B cell (primary cell): ENCODE measurements around the gene ELMO1. TPM values are rescaled to one million over a fixed set of nuclear protein-coding genes. Genes with fewer than 3 reads are reported as not detected.

Experiments
- ATAC-seq: fragments of 200-7000 bp; cut with Tn5 transposase; one replicate; pipeline ENCODE4 v1.10.0; 2021; ENCODE audit warnings: low read depth, mild to moderate bottlenecking, moderate number of reproducible peaks, moderate library complexity
- CTCF ChIA-PET: fragments of 350-600 bp; sonication (Branson Sonifier 250); formaldehyde crosslinking; loops from one replicate; lab custom pipeline; 2021; ENCODE audit warnings: antibody characterized with exemption, inconsistent platforms; lab: Charles Lee
- POLR2A ChIA-PET: fragments of 350-600 bp; sonication (Branson Sonifier 250); formaldehyde crosslinking; loops from one replicate; lab custom pipeline; 2021; ENCODE audit warnings: antibody characterized with exemption; lab: Charles Lee
- DNase-seq: peaks from one replicate; pipeline ENCODE4 v3.0.0; 2013
- H2AFZ ChIP-seq: 2 replicates; pipeline ENCODE4 v1.6.1; 2012; ENCODE audit warnings: mild to moderate bottlenecking, low read depth, low read length; ENCODE audit not compliant: insufficient read depth, poor library complexity, severe bottlenecking
- H3K27ac ChIP-seq, 2 donors: 1 replicate in 1 of 2; 2 replicates in 1 of 2; pipeline ENCODE4 v1.5.1; 2012 to 2013; ENCODE audit warnings: low read length in 2 of 2, mild to moderate bottlenecking in 2 of 2, moderate library complexity in 1 of 2
- H3K27me3 ChIP-seq, 4 experiments: fragments of 200-600 bp in 1 of 4; sonication (generic) in 1 of 4; replicated peaks in 1 of 4; 1 replicate in 2 of 4; 2 replicates in 2 of 4; pipeline versions ENCODE4 v1.6.1 to v1.7.0; 2013 to 2016; ENCODE audit warnings: low read length in 3 of 4, mild to moderate bottlenecking in 2 of 4, mixed read lengths in 1 of 4, moderate library complexity in 1 of 4; ENCODE audit not compliant: insufficient read depth in 4 of 4, control insufficient read depth in 3 of 4; ENCODE audit errors: control extremely low read depth in 1 of 4
- H3K36me3 ChIP-seq, 2 experiments: replicated peaks in 1 of 2; 1 replicate in 1 of 2; 2 replicates in 1 of 2; pipeline versions ENCODE4 v1.6.1 to v1.7.1; 2013; ENCODE audit warnings: low read length in 1 of 2; ENCODE audit not compliant: insufficient read depth in 2 of 2, control insufficient read depth in 1 of 2; ENCODE audit errors: control extremely low read depth in 1 of 2, extremely low read depth in 1 of 2
- H3K4me1 ChIP-seq, 2 donors: fragments of 200-600 bp in 1 of 2; sonication (generic) in 1 of 2; 1 replicate in 1 of 2; 2 replicates in 1 of 2; pipeline versions ENCODE4 v1.5.1 to v1.6.1; 2013 to 2017; ENCODE audit warnings: low read length in 2 of 2; ENCODE audit not compliant: control insufficient read depth in 2 of 2, insufficient read depth in 2 of 2
- H3K4me2 ChIP-seq: replicated peaks from 2 replicates; pipeline ENCODE3; 2012; ENCODE audit warnings: mild to moderate bottlenecking, low read depth, low read length; ENCODE audit not compliant: poor library complexity, severe bottlenecking
- H3K4me3 ChIP-seq, 5 experiments: fragments of 200-600 bp in 1 of 5; sonication (generic) in 1 of 5; 1 replicate in 3 of 5; 2 replicates in 2 of 5; pipeline versions ENCODE4 v1.5.1 to v1.7.0; 2011 to 2016; ENCODE audit warnings: low read length in 4 of 5, mild to moderate bottlenecking in 4 of 5, low read depth in 2 of 5, control low read depth in 1 of 5, moderate library complexity in 1 of 5; ENCODE audit not compliant: insufficient read depth in 1 of 5; ENCODE audit errors: control extremely low read depth in 1 of 5, extremely low read depth in 1 of 5
- H3K79me2 ChIP-seq: fragments of 200-600 bp; sonication (generic); one replicate; pipeline ENCODE4 v1.6.0; 2016; ENCODE audit warnings: low read length; ENCODE audit not compliant: control insufficient read depth, insufficient read depth
- H3K9ac ChIP-seq: fragments of 200-600 bp; sonication (generic); 2 replicates; pipeline ENCODE4 v1.6.1; 2017; ENCODE audit warnings: mild to moderate bottlenecking, low read length, moderate library complexity
- H3K9me3 ChIP-seq, 3 donors: one replicate each; pipeline versions ENCODE4 v1.6.1 to v1.7.1; 2013; ENCODE audit warnings: low read length in 2 of 3; ENCODE audit not compliant: control insufficient read depth in 2 of 3, insufficient read depth in 1 of 3; ENCODE audit errors: control extremely low read depth in 1 of 3
- H4K20me1 ChIP-seq: 2 replicates; pipeline ENCODE4 v1.6.0; 2012; ENCODE audit warnings: mild to moderate bottlenecking, low read length; ENCODE audit not compliant: insufficient read depth, control insufficient read depth, poor library complexity, severe bottlenecking
- H3K27ac Mint-ChIP-seq: one replicate; pipeline ENCODE4 v1.8.0; 2021; ENCODE audit warnings: mixed read lengths
- H3K27me3 Mint-ChIP-seq: one replicate; pipeline ENCODE4 v1.8.0; 2021; ENCODE audit warnings: mixed read lengths
- H3K4me1 Mint-ChIP-seq: one replicate; pipeline ENCODE4 v1.8.0; 2021; ENCODE audit warnings: mixed read lengths
- H3K4me3 Mint-ChIP-seq: one replicate; pipeline ENCODE4 v1.8.0; 2021; ENCODE audit warnings: mixed read lengths
- H3K9me3 Mint-ChIP-seq: one replicate; pipeline ENCODE4 v1.8.0; 2022; ENCODE audit warnings: mixed read lengths; ENCODE audit not compliant: insufficient read depth
- CTCF ChIP-seq: fragments of 200-600 bp; IDR thresholded peaks from one replicate; pipeline ENCODE4 v1.8.0; 2022; ENCODE audit warnings: antibody characterized with exemption, mild to moderate bottlenecking
- EZH2 ChIP-seq: IDR thresholded peaks from 2 replicates; pipeline ENCODE4 v1.6.1; 2012; ENCODE audit warnings: borderline replicate concordance, low read depth, mild to moderate bottlenecking, moderate library complexity, low read length; ENCODE audit not compliant: insufficient read depth, poor library complexity, severe bottlenecking
- WGBS: methylation state at CpG from one replicate; pipeline ENCODE4 v1.1.5; 2013; ENCODE audit warnings: missing lambda C conversion rate; ENCODE audit not compliant: insufficient coverage; 5-methylcytosine and 5-hydroxymethylcytosine counted together
- intact Hi-C: fragments of 100-400 bp; cut with micrococcal nuclease; formaldehyde crosslinking; loops from one replicate; pipeline ENCODE4 v1.10.0; 2022
- polyA plus RNA-seq: library from polyadenylated mRNA; depleted of rRNA; stranded (reverse); fragments of >200 nt; gene quantifications from 2 replicates; pipeline ENCODE4 v1.2.3, GENCODE V29; 2012
- total RNA-seq, 2 donors: library from RNA; stranded (reverse); fragments of 120-200 nt in 1 of 2; gene quantifications; 1 replicate in 1 of 2; 2 replicates in 1 of 2; pipeline versions ENCODE4 v1.2.3 to v1.2.4, GENCODE V29; 2013 to 2022

Gene ELMO1
- total and polyA plus RNA-seq, 2 donors (not counting 1 experiment from before 2014, with no cell fraction given): 44.7 to 177 TPM

DNA sequence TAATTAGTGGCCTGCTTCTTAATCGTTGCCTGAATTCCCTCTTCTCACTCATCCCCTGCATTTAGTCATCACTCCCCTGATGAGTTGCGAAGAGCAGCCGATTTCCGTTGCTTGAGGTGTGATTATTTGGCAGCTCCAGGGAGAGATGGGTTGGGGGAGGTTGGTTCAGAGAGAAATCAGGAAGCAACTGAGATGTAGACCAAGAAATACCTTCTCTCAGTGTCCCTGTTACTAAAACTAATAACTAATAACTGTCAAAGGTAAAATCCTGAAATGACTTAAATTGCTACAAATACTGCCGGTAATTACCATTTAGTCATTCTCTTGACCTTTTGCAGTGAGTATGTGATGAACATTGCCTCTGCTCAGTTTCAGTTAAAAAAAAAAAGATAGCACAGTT, 76.9 kb downstream of the ELMO1 start:
- Histone ChIP-seq H3K79me2 (peaks cover 85% of the 10 kb centered on the region), H3K9ac (no peak overlapping the region), H3K27me3 (no peaks in the 10 kb centered on the region), H3K9me3 (peaks cover 0 to 9% (median 6%) of the 10 kb centered on the region in 3 donors), H4K20me1 (peaks cover 53% of the 10 kb centered on the region), H3K4me2 (no peak overlapping the region), H2AFZ (no peak overlapping the region), H3K4me1 (no peaks in the 10 kb centered on the region), H3K27ac (no peak overlapping the region), H3K36me3 (peaks cover under 1 to 2% of the 10 kb centered on the region in 2 experiments), H3K4me3 (no peak overlapping the region)
- Mint-ChIP-seq H3K4me1 (peaks cover 7% of the 10 kb centered on the region), H3K27ac (no peak overlapping the region), H3K9me3 (peaks cover 5% of the 10 kb centered on the region), H3K4me3 (no peak overlapping the region), H3K27me3 (no peaks in the 10 kb centered on the region)
- DNase-seq (no peak), ATAC-seq (no peak)
- ChIA-PET CTCF (interaction anchor here (1.0 kb wide), 1 partner anchor 137 kb away, joined by 3 read pairs; no protein-coding TSS in a partner anchor), POLR2A (no interaction called here)
- no CpG with 5 or more reads among the region's 5 CpGs for WGBS
- TF ChIP-seq CTCF (no peak), EZH2 (no peak)
- intact Hi-C loops: no loop called here

- Histone ChIP-seq H2AFZ (no peak overlapping the region), H3K79me2 (peaks cover 80% of the 10 kb centered on the region), H3K4me1 (no peaks in the 10 kb centered on the region), H3K27ac (no peak overlapping the region), H3K36me3 (peaks cover 0 to 2% of the 10 kb centered on the region in 2 experiments), H3K27me3 (no peaks in the 10 kb centered on the region), H3K4me2 (no peak overlapping the region), H3K9ac (no peak overlapping the region), H3K4me3 (no peak overlapping the region), H3K9me3 (no peaks in the 10 kb centered on the region), H4K20me1 (peaks cover 60% of the 10 kb centered on the region)
- Mint-ChIP-seq H3K4me3 (no peak overlapping the region), H3K27ac (no peak overlapping the region), H3K9me3 (no peaks in the 10 kb centered on the region), H3K4me1 (peaks cover 15% of the 10 kb centered on the region), H3K27me3 (no peaks in the 10 kb centered on the region)
- ChIA-PET POLR2A (no interaction called here), CTCF (no interaction called here)
- ATAC-seq (no peak), DNase-seq (no peak)
- 100% methylated on average over 4 of the region's 4 CpGs for WGBS
- intact Hi-C loops: no loop called here
- no peak for TF ChIP-seq CTCF
- no peak for TF ChIP-seq EZH2
Observed at GRCh38 chr7:37369906-37370305, 78.8 kb downstream of the ELMO1 start.
